Duodenal mucosa (tissue), 2 donors: ENCODE measurements around the gene MMP15.
A peak's percentile ranks its signal among the peaks of the same experiment; 100 is the strongest.

Experiments
- H3K27ac ChIP-seq: one replicate; pipeline ENCODE4 v1.7.0; 2013; ENCODE audit warnings: low read depth, low read length
- H3K27me3 ChIP-seq, 2 donors: one replicate each; pipeline ENCODE4 v1.7.0; 2013; ENCODE audit warnings: low read length in 2 of 2, control low read depth in 1 of 2; ENCODE audit not compliant: insufficient read depth in 2 of 2, control insufficient read depth in 1 of 2
- H3K36me3 ChIP-seq, 2 donors: one replicate each; pipeline ENCODE4 v1.7.0; 2013; ENCODE audit warnings: low read length in 2 of 2, control low read depth in 1 of 2; ENCODE audit not compliant: insufficient read depth in 2 of 2, control insufficient read depth in 1 of 2
- H3K4me1 ChIP-seq, 2 donors: one replicate each; pipeline ENCODE4 v1.7.0; 2013; ENCODE audit warnings: low read length in 2 of 2, control low read depth in 1 of 2; ENCODE audit not compliant: insufficient read depth in 2 of 2, control insufficient read depth in 1 of 2
- H3K4me3 ChIP-seq, 2 donors: one replicate each; pipeline ENCODE4 v1.7.0; 2013; ENCODE audit warnings: low read length in 2 of 2, low read depth in 1 of 2
- H3K9ac ChIP-seq, 2 donors: one replicate each; pipeline ENCODE4 v1.7.0; 2013; ENCODE audit warnings: low read length in 2 of 2, low read depth in 1 of 2
- H3K9me3 ChIP-seq, 2 donors: one replicate each; pipeline ENCODE4 v1.7.0; 2013; ENCODE audit warnings: low read length in 2 of 2, control low read depth in 1 of 2; ENCODE audit not compliant: control insufficient read depth in 1 of 2

MMP15 gene

GRCh38 chr16:58042886-58043515 is 17.4 kb downstream of the MMP15 start:
- Histone ChIP-seq H3K9ac (no peak overlapping the region), H3K27ac (no peak overlapping the region), H3K4me1 (peaks cover 13 to 16% of the 10 kb centered on the region in 2 donors), H3K9me3 (no peaks in the 10 kb centered on the region), H3K4me3 (no peak overlapping the region), H3K36me3 (peaks cover 44 to 68% of the 10 kb centered on the region in 2 donors), H3K27me3 (no peaks in the 10 kb centered on the region)

- no peak overlapping the region for H3K9ac ChIP-seq
- peaks cover 40 to 61% of the 10 kb centered on the region in 2 donors for H3K36me3 ChIP-seq
- H3K9me3 ChIP-seq: no peaks in the 10 kb centered on the region
- no peaks in the 10 kb centered on the region for H3K27me3 ChIP-seq
- no peak overlapping the region for H3K4me3 ChIP-seq
- peaks cover 13 to 16% of the 10 kb centered on the region in 2 donors for H3K4me1 ChIP-seq
- H3K27ac ChIP-seq: no peak overlapping the region
Observed at GRCh38 chr16:58043571-58044155, 18.1 kb downstream of the MMP15 start.

GRCh38 chr16:58044266-58045019 is 18.9 kb downstream of the MMP15 start:
- no peaks in the 10 kb centered on the region for H3K27me3 ChIP-seq

GRCh38 chr16:58045096-58045495 is 19.5 kb downstream of the MMP15 start:
- H3K27me3 ChIP-seq: no peaks in the 10 kb centered on the region
- peaks cover 33 to 47% of the 10 kb centered on the region in 2 donors for H3K36me3 ChIP-seq
- no peak overlapping the region for H3K27ac ChIP-seq

More at GRCh38 chr16:58044266-58045019, 18.9 kb downstream of the MMP15 start:
- Histone ChIP-seq H3K9ac (no peak overlapping the region), H3K36me3 (peaks cover 39 to 54% of the 10 kb centered on the region in 2 donors), H3K27ac (no peak overlapping the region), H3K9me3 (no peaks in the 10 kb centered on the region), H3K4me1 (peaks cover 13 to 16% of the 10 kb centered on the region in 2 donors), H3K4me3 (no peak overlapping the region)

GRCh38 chr16:58046054-58046881 is 20.7 kb downstream of the MMP15 start:
- Histone ChIP-seq H3K27ac (no peak overlapping the region), H3K4me1 (peaks cover 13 to 16% of the 10 kb centered on the region in 2 donors), H3K36me3 (peaks cover 21 to 37% of the 10 kb centered on the region in 2 donors), H3K4me3 (peak overlapping the region in 1 of 2 donors; percentile 8), H3K9me3 (no peaks in the 10 kb centered on the region), H3K9ac (no peak overlapping the region), H3K27me3 (no peaks in the 10 kb centered on the region)

More at GRCh38 chr16:58045096-58045495, 19.5 kb downstream of the MMP15 start:
- H3K9ac ChIP-seq: no peak overlapping the region
- H3K9me3 ChIP-seq: no peaks in the 10 kb centered on the region
- peaks cover 13 to 16% of the 10 kb centered on the region in 2 donors for H3K4me1 ChIP-seq
- no peak overlapping the region for H3K4me3 ChIP-seq

GRCh38 chr16:58046936-58047335 is 21.4 kb downstream of the MMP15 start:
- Histone ChIP-seq H3K4me3 (peak overlapping the region in 1 of 2 donors; percentile 8), H3K9me3 (no peaks in the 10 kb centered on the region), H3K36me3 (peaks cover 21 to 32% of the 10 kb centered on the region in 2 donors), H3K27me3 (no peaks in the 10 kb centered on the region), H3K9ac (no peak overlapping the region), H3K27ac (no peak overlapping the region), H3K4me1 (peaks cover 13 to 16% of the 10 kb centered on the region in 2 donors)

- Histone ChIP-seq H3K9ac (no peak overlapping the region), H3K36me3 (peaks cover 14 to 24% of the 10 kb centered on the region in 2 donors), H3K27ac (no peak overlapping the region), H3K27me3 (no peaks in the 10 kb centered on the region), H3K4me1 (peaks cover 13 to 16% of the 10 kb centered on the region in 2 donors), H3K4me3 (no peak overlapping the region), H3K9me3 (no peaks in the 10 kb centered on the region)
Observed at GRCh38 chr16:58047557-58048348, 22.2 kb downstream of the MMP15 start.

GRCh38 chr16:58048494-58049231 is 23.1 kb downstream of the MMP15 start:
- no peaks in the 10 kb centered on the region for H3K9me3 ChIP-seq
- H3K4me1 ChIP-seq: peaks cover 13 to 16% of the 10 kb centered on the region in 2 donors
- no peak overlapping the region for H3K4me3 ChIP-seq
- no peak overlapping the region for H3K27ac ChIP-seq
- H3K9ac ChIP-seq: no peak overlapping the region
- H3K27me3 ChIP-seq: no peaks in the 10 kb centered on the region
- peaks cover 5 to 15% of the 10 kb centered on the region in 2 donors for H3K36me3 ChIP-seq
